Measurements from ENCODE around the gene LCN9.

DNA sequence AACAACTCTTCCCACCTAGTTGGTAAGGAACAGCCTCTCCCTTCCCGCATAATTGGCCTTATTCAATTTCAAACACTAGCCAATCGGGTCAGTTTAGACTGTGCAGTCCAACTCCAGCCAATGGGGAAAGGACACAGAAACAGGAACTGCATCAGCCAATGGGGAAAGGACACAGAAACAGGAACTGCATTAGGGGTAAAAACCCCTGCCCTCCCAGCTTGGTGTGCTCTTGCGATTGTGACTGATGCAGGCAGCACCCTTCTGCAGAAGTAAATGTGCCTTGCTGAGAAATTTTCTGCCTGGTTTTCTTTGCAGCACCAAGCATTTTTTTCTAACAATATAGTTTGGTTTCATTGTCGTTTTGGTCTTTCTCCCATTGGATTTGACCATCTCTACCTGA is 15.2 kb upstream of the LCN9 start:
- TF ChIP-seq, protein P1, sequence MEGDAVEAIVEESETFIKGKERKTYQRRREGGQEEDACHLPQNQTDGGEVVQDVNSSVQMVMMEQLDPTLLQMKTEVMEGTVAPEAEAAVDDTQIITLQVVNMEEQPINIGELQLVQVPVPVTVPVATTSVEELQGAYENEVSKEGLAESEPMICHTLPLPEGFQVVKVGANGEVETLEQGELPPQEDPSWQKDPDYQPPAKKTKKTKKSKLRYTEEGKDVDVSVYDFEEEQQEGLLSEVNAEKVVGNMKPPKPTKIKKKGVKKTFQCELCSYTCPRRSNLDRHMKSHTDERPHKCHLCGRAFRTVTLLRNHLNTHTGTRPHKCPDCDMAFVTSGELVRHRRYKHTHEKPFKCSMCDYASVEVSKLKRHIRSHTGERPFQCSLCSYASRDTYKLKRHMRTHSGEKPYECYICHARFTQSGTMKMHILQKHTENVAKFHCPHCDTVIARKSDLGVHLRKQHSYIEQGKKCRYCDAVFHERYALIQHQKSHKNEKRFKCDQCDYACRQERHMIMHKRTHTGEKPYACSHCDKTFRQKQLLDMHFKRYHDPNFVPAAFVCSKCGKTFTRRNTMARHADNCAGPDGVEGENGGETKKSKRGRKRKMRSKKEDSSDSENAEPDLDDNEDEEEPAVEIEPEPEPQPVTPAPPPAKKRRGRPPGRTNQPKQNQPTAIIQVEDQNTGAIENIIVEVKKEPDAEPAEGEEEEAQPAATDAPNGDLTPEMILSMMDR (IDR thresholded peaks at IDR 0.05; ENCODE audit: low read depth, low read length), result no peak
- no peak for TF ChIP-seq EZH2phosphoT487 (IDR thresholded peaks at IDR 0.05; ENCODE audit: low read depth)

Measured in OCI-LY3 (cell line).